ENCODE results near the gene FLRT1. TPM values are rescaled to one million over a fixed set of nuclear protein-coding genes. Genes with fewer than 3 reads are reported as not detected.

FLRT1 gene
- total RNA-seq, 1 donor, result under 0.01 TPM

- no peaks in the 10 kb centered on the region for H4K20me1 ChIP-seq (ENCODE audit: insufficient read depth, low read length)
- H3K4me1 ChIP-seq (ENCODE audit: insufficient read depth, low read length), result no peaks in the 10 kb centered on the region
- no peak overlapping the region for H3K4me3 ChIP-seq (ENCODE audit: insufficient read depth, low read length)
- no peak overlapping the region for H3K4me2 ChIP-seq (ENCODE audit: insufficient read depth, low read length)
- no peaks in the 10 kb centered on the region for H3K27me3 ChIP-seq (ENCODE audit: insufficient read depth, low read length)
- no peak for TF ChIP-seq CTCF (IDR thresholded peaks at IDR 0.05; ENCODE audit: extremely low read depth, low read depth, low read length)
- no peaks in the 10 kb centered on the region for H3K79me2 ChIP-seq (ENCODE audit: insufficient read depth, low read length)
- no peak for DNase-seq (ENCODE audit: insufficient read length, low spot score, missing footprints)
- H3K27ac ChIP-seq (ENCODE audit: low read depth, low read length), result no peak overlapping the region
- H2AFZ ChIP-seq (ENCODE audit: low read length), result no peak overlapping the region
- no peaks in the 10 kb centered on the region for H3K36me3 ChIP-seq (ENCODE audit: insufficient read depth, low read length)
- no peaks in the 10 kb centered on the region for H3K9me3 ChIP-seq (ENCODE audit: low read depth, low read length)
Measured at GRCh38 chr11:64084951-64085710, 49.4 kb downstream of the FLRT1 start.

Other genes with a start within 250 kb of the FLRT1 start
- 16.2 and 17.7 TPM in 2 replicates for gene SPINDOC, start 222.5 kb upstream of the FLRT1 start, total RNA-seq
- gene MARK2, start 196.8 kb upstream of the FLRT1 start, total RNA-seq, result 13.8 and 14.8 TPM in 2 replicates
- under 0.01 TPM in 2 replicates for gene RCOR2, start 118.8 kb upstream of the FLRT1 start, total RNA-seq
- gene NAA40, start 96.9 kb upstream of the FLRT1 start, total RNA-seq, result 11.9 and 12.1 TPM in 2 replicates
- gene COX8A, start 61.3 kb upstream of the FLRT1 start, total RNA-seq, result 159 and 190 TPM in 2 replicates
- gene OTUB1, start 49.5 kb upstream of the FLRT1 start, total RNA-seq, result 32.1 and 34.4 TPM in 2 replicates
- 17.7 TPM in 2 replicates for gene MACROD1, start 130.2 kb downstream of the FLRT1 start, total RNA-seq
- 85.5 and 94.5 TPM in 2 replicates for gene STIP1, start 150.2 kb downstream of the FLRT1 start, total RNA-seq
- 0.59 and 1.1 TPM in 2 replicates for gene FERMT3, start 170.8 kb downstream of the FLRT1 start, total RNA-seq
- 32.2 and 33.0 TPM in 2 replicates for gene TRPT1, start 190.3 kb downstream of the FLRT1 start, total RNA-seq
- gene NUDT22, start 190.3 kb downstream of the FLRT1 start, total RNA-seq, result 46.6 and 56.5 TPM in 2 replicates
- gene DNAJC4, start 194.6 kb downstream of the FLRT1 start, total RNA-seq, result 8.0 and 9.8 TPM in 2 replicates
- gene VEGFB, start 198.7 kb downstream of the FLRT1 start, total RNA-seq, result 37.6 and 41.5 TPM in 2 replicates
- 31.1 and 32.7 TPM in 2 replicates for gene FKBP2, start 205.2 kb downstream of the FLRT1 start, total RNA-seq
- gene PPP1R14B, start 211.0 kb downstream of the FLRT1 start, total RNA-seq, result 136 and 139 TPM in 2 replicates
- 25.3 and 25.6 TPM in 2 replicates for gene PLCB3, start 215.6 kb downstream of the FLRT1 start, total RNA-seq
- 70.9 and 71.3 TPM in 2 replicates for gene BAD, start 248.7 kb downstream of the FLRT1 start, total RNA-seq
- 13.3 and 18.5 TPM in 2 replicates for gene GPR137, start 249.9 kb downstream of the FLRT1 start, total RNA-seq